OCI-LY3 (cell line): ENCODE measurements around the gene PIM3.

Source experiments
- H2AFZ ChIP-seq: fragments of 200-600, 300-600 bp; shearing (Covaris generic); 2 replicates; pipeline ENCODE4 v1.6.0; 2014; ENCODE audit warnings: antibody characterized with exemption, low read depth, low read length
- H3K27ac ChIP-seq: fragments of 200-600, 300-600 bp; sonication (generic); 2 replicates; pipeline ENCODE4 v1.5.1; 2014; ENCODE audit warnings: mild to moderate bottlenecking, low read length, moderate library complexity, mixed read lengths
- H3K27me3 ChIP-seq: fragments of 200-600, 300-600 bp; sonication (generic); 2 replicates; pipeline ENCODE4 v1.6.1; 2014; ENCODE audit warnings: low read depth, low read length, mixed read lengths
- H3K36me3 ChIP-seq: fragments of 200-600, 300-600 bp; sonication (generic); replicated peaks from 2 replicates; pipeline ENCODE3; 2014; ENCODE audit warnings: low read depth, low read length, mixed read lengths
- H3K4me1 ChIP-seq: fragments of 300-600, 200-600 bp; sonication (generic); 2 replicates; pipeline ENCODE4 v1.6.1; 2014; ENCODE audit warnings: low read length, mixed read lengths
- H3K4me2 ChIP-seq: fragments of 200-600, 300-600 bp; sonication (generic); 2 replicates; pipeline ENCODE4 v1.6.1; 2014; ENCODE audit warnings: low read length, mixed read lengths
- H3K4me3 ChIP-seq: fragments of 300-600, 200-600 bp; sonication (generic); 2 replicates; pipeline ENCODE4 v1.5.1; 2014; ENCODE audit warnings: antibody characterized with exemption, mild to moderate bottlenecking, low read length, moderate library complexity
- H3K79me2 ChIP-seq: fragments of 300-600, 200-600 bp; shearing (Covaris generic); 2 replicates; pipeline ENCODE4 v1.6.1; 2014; ENCODE audit warnings: mild to moderate bottlenecking, low read length, mixed read lengths
- H3K9ac ChIP-seq: fragments of 300-600, 200-600 bp; shearing (Covaris generic); 2 replicates; pipeline ENCODE4 v1.6.0; 2014; ENCODE audit warnings: mild to moderate bottlenecking, low read length, moderate library complexity
- H3K9me3 ChIP-seq: fragments of 200-600, 300-600 bp; shearing (Covaris generic); 2 replicates; pipeline ENCODE4 v1.6.1; 2014; ENCODE audit warnings: low read length, mixed read lengths; ENCODE audit not compliant: insufficient read depth
- H4K20me1 ChIP-seq: fragments of 200-600, 300-600 bp; sonication (generic); 2 replicates; pipeline ENCODE4 v1.6.1; 2016; ENCODE audit warnings: low read length, mixed read lengths; ENCODE audit not compliant: insufficient read depth
- EZH2phosphoT487 ChIP-seq: fragments of 200-600 bp; shearing (Covaris generic); IDR thresholded peaks from 2 replicates; pipeline ENCODE4 v1.6.1; 2018; ENCODE audit warnings: antibody characterized with exemption, mixed run types, low read depth
- TF ChIP-seq, protein P1 (sequence below): fragments of 200-600, 300-600 bp; sonication (generic); IDR thresholded peaks from 2 replicates; pipeline ENCODE4 v1.5.1; 2014; ENCODE audit warnings: antibody characterized with exemption, low read length, low read depth

Gene PIM3

DNA sequence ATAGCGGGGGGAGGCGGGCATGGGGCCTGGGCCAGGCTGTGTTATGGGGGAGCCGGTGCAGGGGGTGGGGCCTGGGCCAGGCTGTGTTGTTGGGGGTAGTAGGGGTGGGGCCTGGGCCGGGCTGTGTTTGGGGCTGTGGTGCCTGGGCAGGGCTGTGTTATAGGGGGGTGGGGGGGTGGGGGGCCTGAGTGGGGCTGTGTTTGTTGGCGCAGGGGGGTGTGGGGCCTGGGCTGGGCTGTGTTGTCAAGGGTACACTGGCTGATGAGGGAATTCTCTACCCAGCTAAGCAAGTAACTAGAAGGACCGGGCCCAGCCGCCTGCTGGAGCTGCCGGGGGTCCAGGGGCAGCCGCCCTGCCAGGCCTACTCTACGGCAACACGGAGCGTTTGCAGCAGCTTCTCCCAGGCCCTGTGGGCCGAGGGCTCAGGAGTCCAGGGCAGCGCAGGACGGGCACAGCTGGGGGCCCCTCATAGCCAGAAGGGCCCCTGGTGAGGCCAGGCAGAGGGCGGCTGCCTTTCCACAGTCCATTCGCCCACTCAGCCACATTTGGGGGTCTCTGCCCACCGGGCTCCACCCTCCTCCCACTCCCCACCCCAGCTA is 10.1 kb upstream of the PIM3 start:
- H3K27ac ChIP-seq: no peak overlapping the region
- H3K36me3 ChIP-seq: no peaks in the 10 kb centered on the region
- H3K9ac ChIP-seq: no peak overlapping the region
- H3K9me3 ChIP-seq: no peaks in the 10 kb centered on the region
- H3K4me2 ChIP-seq: peak overlapping the region; percentile 40
- H3K4me3 ChIP-seq: no peak overlapping the region
- H3K79me2 ChIP-seq: no peaks in the 10 kb centered on the region
- no peaks in the 10 kb centered on the region for H4K20me1 ChIP-seq
- H2AFZ ChIP-seq: no peak overlapping the region
- no peaks in the 10 kb centered on the region for H3K27me3 ChIP-seq
- no peak for TF ChIP-seq EZH2phosphoT487
- TF ChIP-seq, protein P1, sequence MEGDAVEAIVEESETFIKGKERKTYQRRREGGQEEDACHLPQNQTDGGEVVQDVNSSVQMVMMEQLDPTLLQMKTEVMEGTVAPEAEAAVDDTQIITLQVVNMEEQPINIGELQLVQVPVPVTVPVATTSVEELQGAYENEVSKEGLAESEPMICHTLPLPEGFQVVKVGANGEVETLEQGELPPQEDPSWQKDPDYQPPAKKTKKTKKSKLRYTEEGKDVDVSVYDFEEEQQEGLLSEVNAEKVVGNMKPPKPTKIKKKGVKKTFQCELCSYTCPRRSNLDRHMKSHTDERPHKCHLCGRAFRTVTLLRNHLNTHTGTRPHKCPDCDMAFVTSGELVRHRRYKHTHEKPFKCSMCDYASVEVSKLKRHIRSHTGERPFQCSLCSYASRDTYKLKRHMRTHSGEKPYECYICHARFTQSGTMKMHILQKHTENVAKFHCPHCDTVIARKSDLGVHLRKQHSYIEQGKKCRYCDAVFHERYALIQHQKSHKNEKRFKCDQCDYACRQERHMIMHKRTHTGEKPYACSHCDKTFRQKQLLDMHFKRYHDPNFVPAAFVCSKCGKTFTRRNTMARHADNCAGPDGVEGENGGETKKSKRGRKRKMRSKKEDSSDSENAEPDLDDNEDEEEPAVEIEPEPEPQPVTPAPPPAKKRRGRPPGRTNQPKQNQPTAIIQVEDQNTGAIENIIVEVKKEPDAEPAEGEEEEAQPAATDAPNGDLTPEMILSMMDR: no peak
- H3K4me1 ChIP-seq: peaks cover 14% of the 10 kb centered on the region

DNA sequence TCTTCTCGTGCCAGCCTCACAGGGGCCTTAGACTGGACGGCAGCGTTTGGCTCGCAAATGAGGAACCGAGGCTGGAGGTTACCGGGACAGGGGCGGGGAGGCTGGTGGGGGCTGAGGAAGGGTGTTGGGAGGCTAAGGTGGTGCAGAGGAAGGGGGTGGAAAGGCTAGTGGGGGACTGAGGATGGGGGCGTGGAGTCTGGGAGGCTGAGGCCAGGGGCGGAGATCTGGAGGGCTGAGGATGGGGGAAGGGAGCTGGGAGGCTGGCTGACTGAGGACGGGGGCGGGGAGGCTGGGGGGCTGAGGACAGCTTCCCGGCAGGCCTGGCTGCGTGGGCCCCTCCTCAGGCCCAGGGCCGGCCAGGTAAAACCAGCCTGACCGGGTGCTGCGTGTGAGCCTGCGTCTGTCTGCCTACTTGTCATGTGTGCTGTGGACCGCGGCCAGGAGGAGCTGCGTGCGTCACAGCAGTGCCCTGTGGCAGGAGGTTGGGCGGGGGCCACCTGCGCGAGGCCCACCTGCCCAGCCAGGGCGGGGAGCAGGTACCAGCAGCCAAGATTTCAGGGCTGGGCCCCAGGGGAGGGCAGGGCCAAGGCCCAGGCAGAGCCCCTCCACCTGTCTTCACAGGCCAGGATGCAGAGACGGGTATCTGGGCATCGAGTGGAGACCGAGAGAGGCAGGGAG is 9.4 kb upstream of the PIM3 start:
- H3K4me3 ChIP-seq: no peak overlapping the region
- H4K20me1 ChIP-seq: no peaks in the 10 kb centered on the region
- no peaks in the 10 kb centered on the region for H3K79me2 ChIP-seq
- peaks cover 9% of the 10 kb centered on the region for H3K4me1 ChIP-seq
- H3K27ac ChIP-seq: no peak overlapping the region
- H3K36me3 ChIP-seq: no peaks in the 10 kb centered on the region
- H3K9me3 ChIP-seq: no peaks in the 10 kb centered on the region
- TF ChIP-seq, protein P1: no peak
- no peak for TF ChIP-seq EZH2phosphoT487
- H3K9ac ChIP-seq: no peak overlapping the region
- H2AFZ ChIP-seq: no peak overlapping the region
- H3K27me3 ChIP-seq: no peaks in the 10 kb centered on the region
- peak overlapping the region; percentile 40 for H3K4me2 ChIP-seq

DNA sequence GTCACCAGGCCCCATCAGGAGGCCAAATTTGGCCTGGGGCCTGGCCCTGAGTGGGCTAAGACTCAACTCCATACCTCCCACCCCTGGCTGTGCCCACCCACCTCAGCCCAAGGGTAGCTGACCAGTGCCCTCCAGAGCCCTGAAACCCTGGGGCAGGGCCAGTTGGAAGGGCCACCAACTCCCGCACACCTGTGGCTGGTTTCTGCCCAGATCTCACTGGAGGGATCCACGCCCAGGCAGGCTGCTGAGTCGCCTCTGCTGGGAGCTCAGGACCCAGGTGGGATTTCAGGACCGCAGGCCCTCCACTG is 8.9 kb upstream of the PIM3 start:
- no peaks in the 10 kb centered on the region for H3K79me2 ChIP-seq
- no peak overlapping the region for H3K4me3 ChIP-seq
- no peak overlapping the region for H2AFZ ChIP-seq
- no peaks in the 10 kb centered on the region for H3K36me3 ChIP-seq
- H3K9ac ChIP-seq: no peak overlapping the region
- H3K4me1 ChIP-seq: peaks cover 9% of the 10 kb centered on the region
- TF ChIP-seq, protein P1: no peak
- no peak for TF ChIP-seq EZH2phosphoT487
- H3K27me3 ChIP-seq: no peaks in the 10 kb centered on the region
- H3K4me2 ChIP-seq: no peak overlapping the region
- no peaks in the 10 kb centered on the region for H4K20me1 ChIP-seq
- no peak overlapping the region for H3K27ac ChIP-seq
- no peaks in the 10 kb centered on the region for H3K9me3 ChIP-seq

DNA sequence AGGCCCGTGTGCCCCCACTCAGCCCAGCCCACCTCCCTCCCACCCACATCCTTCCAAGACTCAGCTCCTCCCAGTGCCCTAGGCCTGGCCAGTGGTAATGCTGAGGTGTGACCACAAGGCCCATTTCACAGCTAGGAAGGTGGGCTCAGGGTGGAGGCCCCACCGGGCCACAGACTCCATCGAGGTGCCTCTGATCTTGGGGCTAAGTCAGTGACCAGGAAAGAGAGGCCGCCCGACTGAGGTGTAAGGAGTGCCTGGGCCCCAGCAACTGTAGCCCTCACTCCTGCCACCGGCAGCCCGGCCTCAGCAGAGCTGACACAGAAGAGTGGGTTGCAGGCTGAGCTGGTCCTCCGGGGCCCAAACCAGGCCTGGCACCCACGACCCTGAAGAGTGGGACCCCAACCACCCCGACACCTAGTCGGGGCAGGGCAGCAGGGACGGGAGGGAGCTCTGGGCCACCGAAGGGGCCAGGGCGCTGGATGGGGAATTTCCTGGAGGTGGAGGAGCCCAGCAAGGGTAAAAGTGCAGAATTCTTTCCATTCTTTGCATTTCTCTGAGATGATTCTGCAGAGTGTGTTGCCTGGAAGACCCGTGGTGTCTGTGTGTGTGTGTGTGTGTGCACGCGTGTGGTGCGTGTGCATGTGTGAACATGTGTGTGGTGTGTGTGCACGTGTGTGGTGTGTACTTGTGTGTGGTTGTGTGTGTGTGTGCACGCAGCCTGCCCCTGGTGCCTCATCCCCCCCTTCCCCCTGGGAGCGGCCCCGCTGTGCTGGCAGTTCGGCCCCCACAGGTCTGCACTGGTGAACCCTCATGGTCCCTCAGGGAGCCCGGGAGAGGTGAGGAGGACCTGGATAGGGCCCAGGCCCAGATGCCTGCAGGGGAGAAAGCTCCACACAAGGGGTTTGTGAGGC is 8.3 kb upstream of the PIM3 start:
- H3K9me3 ChIP-seq: no peaks in the 10 kb centered on the region
- no peaks in the 10 kb centered on the region for H3K36me3 ChIP-seq
- H4K20me1 ChIP-seq: no peaks in the 10 kb centered on the region
- H3K27me3 ChIP-seq: no peaks in the 10 kb centered on the region
- no peak overlapping the region for H3K9ac ChIP-seq
- H3K27ac ChIP-seq: no peak overlapping the region
- TF ChIP-seq, protein P1: no peak
- no peak for TF ChIP-seq EZH2phosphoT487
- peaks cover 9% of the 10 kb centered on the region for H3K4me1 ChIP-seq
- no peak overlapping the region for H3K4me2 ChIP-seq
- no peak overlapping the region for H3K4me3 ChIP-seq
- no peaks in the 10 kb centered on the region for H3K79me2 ChIP-seq
- H2AFZ ChIP-seq: no peak overlapping the region
